A549 (cell line): ENCODE results near the gene HABP2.

ENCODE experiments used
- BCL3 ChIP-seq: fragments of >200 bp; sonication (Bioruptor Twin); formaldehyde crosslinking; IDR thresholded peaks from 3 replicates; pipeline ENCODE4 v1.6.1; 2016
- CTCF ChIP-seq: fragments of >200 bp; sonication (Bioruptor Twin); formaldehyde crosslinking; IDR thresholded peaks from 3 replicates; pipeline ENCODE4 v1.5.1; 2016
- ELK1 ChIP-seq: fragments of 150-350 bp; IDR thresholded peaks from 2 replicates; pipeline ENCODE4 v1.6.1; 2014; ENCODE audit warnings: low read depth, mild to moderate bottlenecking, low read length
- HEYL ChIP-seq: fragments of 250-450 bp; sonication (Bioruptor Pico); IDR thresholded peaks from 2 replicates; pipeline ENCODE4 v1.8.0; 2021; ENCODE audit warnings: mild to moderate bottlenecking, moderate library complexity
- MAX ChIP-seq: IDR thresholded peaks from 2 replicates; pipeline ENCODE4 v1.6.1; 2012
- RFX5 ChIP-seq: fragments of 450-650 bp; IDR thresholded peaks from 2 replicates; pipeline ENCODE4 v1.7.1; 2014; ENCODE audit warnings: antibody characterized with exemption, mild to moderate bottlenecking, moderate library complexity
- SMC3 ChIP-seq: fragments of >200 bp; sonication (Bioruptor Twin); formaldehyde crosslinking; IDR thresholded peaks from 3 replicates; pipeline ENCODE4 v1.6.1; 2018; ENCODE audit warnings: inconsistent platforms
- USF2 ChIP-seq: fragments of 450-650 bp; IDR thresholded peaks from 2 replicates; pipeline ENCODE4 v1.6.1; 2014; ENCODE audit warnings: antibody characterized with exemption
- ZC3H11A ChIP-seq: fragments of 450-650 bp; IDR thresholded peaks from 2 replicates; pipeline ENCODE4 v1.6.1; 2014; ENCODE audit warnings: antibody characterized with exemption, mild to moderate bottlenecking

- TF ChIP-seq ELK1 (no peak), RFX5 (no peak), HEYL (CRISPR knock-in tag) (no peak), SMC3 (no peak), MAX (no peak), ZC3H11A (no peak), USF2 (no peak), CTCF (no peak), BCL3 (no peak)
These were observed 79.0 kb downstream of the HABP2 start for GRCh38 chr10:113631684-113632367.
